Mesendoderm (in vitro differentiated cells): ENCODE measurements around the gene OPCML.

Experiments used
- DNase-seq: peaks from one replicate; pipeline ENCODE4 v3.0.0; 2013
- H2AK5ac ChIP-seq: 2 replicates; pipeline ENCODE4 v1.6.1; 2013; ENCODE audit warnings: low read length, inconsistent platforms
- H2BK120ac ChIP-seq: 2 replicates; pipeline ENCODE4 v1.6.1; 2013; ENCODE audit warnings: low read depth, mild to moderate bottlenecking, low read length, moderate library complexity, mixed read lengths
- H2BK15ac ChIP-seq: replicated peaks from 2 replicates; pipeline ENCODE4 v1.6.1; 2013; ENCODE audit warnings: low read depth, mild to moderate bottlenecking, moderate library complexity
- H2BK5ac ChIP-seq: 2 replicates; pipeline ENCODE4 v1.6.1; 2013; ENCODE audit warnings: low read length, inconsistent platforms
- H3K18ac ChIP-seq: 2 replicates; pipeline ENCODE4 v1.6.1; 2013; ENCODE audit warnings: mild to moderate bottlenecking, low read length, mixed read lengths
- H3K23ac ChIP-seq: one replicate; pipeline ENCODE4 v1.6.1; 2013; ENCODE audit warnings: low read length
- H3K27ac ChIP-seq: 2 replicates; pipeline ENCODE4 v1.5.1; 2013; ENCODE audit warnings: low read depth, mild to moderate bottlenecking, inconsistent platforms, low read length, moderate library complexity
- H3K27me3 ChIP-seq: 2 replicates; pipeline ENCODE4 v1.6.1; 2013; ENCODE audit warnings: low read length, control low read depth, mild to moderate bottlenecking, inconsistent platforms; ENCODE audit not compliant: insufficient read depth, poor library complexity
- H3K36me3 ChIP-seq: 2 replicates; pipeline ENCODE4 v1.6.1; 2013; ENCODE audit warnings: low read length, inconsistent platforms; ENCODE audit not compliant: control insufficient read depth, insufficient read depth
- H3K4ac ChIP-seq: one replicate; pipeline ENCODE4 v1.6.1; 2013; ENCODE audit warnings: low read depth, mild to moderate bottlenecking, low read length, moderate library complexity
- H3K4me1 ChIP-seq: 2 replicates; pipeline ENCODE4 v1.6.1; 2013; ENCODE audit warnings: low read depth, low read length, inconsistent platforms; ENCODE audit not compliant: control insufficient read depth
- H3K4me2 ChIP-seq: 2 replicates; pipeline ENCODE4 v1.6.1; 2013; ENCODE audit warnings: low read length
- H3K4me3 ChIP-seq: 2 replicates; pipeline ENCODE4 v1.5.1; 2013; ENCODE audit warnings: mild to moderate bottlenecking, low read length
- H3K56ac ChIP-seq: one replicate; pipeline ENCODE4 v1.6.1; 2013; ENCODE audit warnings: low read length
- H3K79me1 ChIP-seq: 2 replicates; pipeline ENCODE4 v1.6.1; 2013; ENCODE audit warnings: low read length, inconsistent platforms
- H3K79me2 ChIP-seq: 2 replicates; pipeline ENCODE4 v1.6.1; 2013; ENCODE audit warnings: mild to moderate bottlenecking, low read length; ENCODE audit not compliant: control insufficient read depth, insufficient read depth
- H3K9ac ChIP-seq: 2 replicates; pipeline ENCODE4 v1.6.1; 2013; ENCODE audit warnings: low read length, inconsistent platforms
- H4K5ac ChIP-seq: one replicate; pipeline ENCODE4 v1.6.1; 2013; ENCODE audit warnings: low read length
- H4K8ac ChIP-seq: one replicate; pipeline ENCODE4 v1.6.1; 2013; ENCODE audit warnings: low read depth, mild to moderate bottlenecking, control low read depth, low read length, moderate library complexity
- WGBS: extraction: QIAGEN DNeasy Blood & Tissue Kit; methylation state at CpG from one replicate; pipeline ENCODE4 v1.1.7; 2013; ENCODE audit warnings: low lambda C conversion rate, missing lambda C conversion rate; ENCODE audit not compliant: insufficient coverage; ENCODE audit errors: extremely low coverage; 5-methylcytosine and 5-hydroxymethylcytosine counted together

Gene OPCML

GRCh38 chr11:133354069-133354468 is 178.2 kb downstream of the OPCML start:
- H2BK15ac ChIP-seq, result no peak overlapping the region
- H3K4me2 ChIP-seq, result no peak overlapping the region
- no peak overlapping the region for H2AK5ac ChIP-seq
- no peak overlapping the region for H2BK120ac ChIP-seq
- H3K27ac ChIP-seq, result no peak overlapping the region
- H3K4me3 ChIP-seq, result no peak overlapping the region
- H3K23ac ChIP-seq, result no peak overlapping the region
- H3K79me1 ChIP-seq, result no peaks in the 10 kb centered on the region
- no peak overlapping the region for H3K56ac ChIP-seq
- no CpG with 5 or more reads among the region's 4 CpGs for WGBS
- no peaks in the 10 kb centered on the region for H3K4me1 ChIP-seq
- no peaks in the 10 kb centered on the region for H3K79me2 ChIP-seq
- H3K18ac ChIP-seq, result no peak overlapping the region
- no peak overlapping the region for H2BK5ac ChIP-seq
- no peak for DNase-seq
- no peak overlapping the region for H4K5ac ChIP-seq
- H3K27me3 ChIP-seq, result no peaks in the 10 kb centered on the region
- H3K9ac ChIP-seq, result no peak overlapping the region
- H3K36me3 ChIP-seq, result no peaks in the 10 kb centered on the region
- no peak overlapping the region for H3K4ac ChIP-seq
- H4K8ac ChIP-seq, result no peak overlapping the region

- H3K18ac ChIP-seq, result no peak overlapping the region
- no peak overlapping the region for H3K4ac ChIP-seq
- no peaks in the 10 kb centered on the region for H3K4me1 ChIP-seq
- no peaks in the 10 kb centered on the region for H3K27me3 ChIP-seq
- no peak overlapping the region for H3K9ac ChIP-seq
- H3K23ac ChIP-seq, result no peak overlapping the region
- no peak overlapping the region for H2BK15ac ChIP-seq
- no peak overlapping the region for H3K27ac ChIP-seq
- H2BK5ac ChIP-seq, result no peak overlapping the region
- H4K5ac ChIP-seq, result no peak overlapping the region
- no peak overlapping the region for H3K56ac ChIP-seq
- no peak overlapping the region for H4K8ac ChIP-seq
- H3K79me1 ChIP-seq, result no peaks in the 10 kb centered on the region
- no peak overlapping the region for H3K4me3 ChIP-seq
- H3K79me2 ChIP-seq, result no peaks in the 10 kb centered on the region
- H2BK120ac ChIP-seq, result no peak overlapping the region
- DNase-seq, result no peak
- no CpG with 5 or more reads among the region's 3 CpGs for whole genome bisulfite sequencing
- no peaks in the 10 kb centered on the region for H3K36me3 ChIP-seq
- H2AK5ac ChIP-seq, result no peak overlapping the region
- H3K4me2 ChIP-seq, result no peak overlapping the region
Observed at GRCh38 chr11:133350045-133350444, 182.3 kb downstream of the OPCML start.

- Histone ChIP-seq H3K36me3 (no peaks in the 10 kb centered on the region), H3K23ac (no peak overlapping the region), H2AK5ac (no peak overlapping the region)
Observed at GRCh38 chr11:133347988-133348387, 184.3 kb downstream of the OPCML start.

GRCh38 chr11:133346137-133346536 is 186.2 kb downstream of the OPCML start:
- Histone ChIP-seq H3K79me2 (no peaks in the 10 kb centered on the region), H2BK5ac (no peak overlapping the region), H2BK120ac (no peak overlapping the region), H3K27ac (no peak overlapping the region), H3K4me2 (no peak overlapping the region), H3K79me1 (no peaks in the 10 kb centered on the region), H3K4me1 (no peaks in the 10 kb centered on the region), H3K4me3 (no peak overlapping the region), H3K18ac (no peak overlapping the region), H4K8ac (no peak overlapping the region), H3K56ac (no peak overlapping the region), H3K9ac (no peak overlapping the region), H3K36me3 (no peaks in the 10 kb centered on the region), H3K23ac (no peak overlapping the region), H2BK15ac (no peak overlapping the region), H2AK5ac (no peak overlapping the region), H3K4ac (no peak overlapping the region), H4K5ac (no peak overlapping the region), H3K27me3 (no peaks in the 10 kb centered on the region)
- DNase-seq, result no peak
- no CpG with 5 or more reads among the region's 5 CpGs for WGBS

More at GRCh38 chr11:133347988-133348387, 184.3 kb downstream of the OPCML start:
- Histone ChIP-seq H3K9ac (no peak overlapping the region), H3K56ac (no peak overlapping the region), H3K4me2 (no peak overlapping the region), H4K5ac (no peak overlapping the region), H3K4ac (no peak overlapping the region), H3K79me1 (no peaks in the 10 kb centered on the region), H3K27ac (no peak overlapping the region), H3K4me3 (no peak overlapping the region), H4K8ac (no peak overlapping the region), H3K18ac (no peak overlapping the region), H2BK120ac (no peak overlapping the region), H3K27me3 (no peaks in the 10 kb centered on the region), H3K4me1 (no peaks in the 10 kb centered on the region), H2BK15ac (no peak overlapping the region), H3K79me2 (no peaks in the 10 kb centered on the region), H2BK5ac (no peak overlapping the region)
- no peak for DNase-seq
- no CpG with 5 or more reads among the region's 5 CpGs for WGBS

- H3K4me2 ChIP-seq, result no peak overlapping the region
- peak; percentile 24 for DNase-seq
- H2BK5ac ChIP-seq, result no peak overlapping the region
- H3K27ac ChIP-seq, result no peak overlapping the region
- H3K36me3 ChIP-seq, result no peaks in the 10 kb centered on the region
- H3K18ac ChIP-seq, result no peak overlapping the region
- H3K79me2 ChIP-seq, result no peaks in the 10 kb centered on the region
- no peak overlapping the region for H3K56ac ChIP-seq
- no peaks in the 10 kb centered on the region for H3K27me3 ChIP-seq
- H2AK5ac ChIP-seq, result no peak overlapping the region
- no peak overlapping the region for H2BK15ac ChIP-seq
- no peak overlapping the region for H4K5ac ChIP-seq
- H3K4ac ChIP-seq, result no peak overlapping the region
- H3K9ac ChIP-seq, result no peak overlapping the region
- H4K8ac ChIP-seq, result no peak overlapping the region
- no peak overlapping the region for H2BK120ac ChIP-seq
- no peaks in the 10 kb centered on the region for H3K4me1 ChIP-seq
- no peaks in the 10 kb centered on the region for H3K79me1 ChIP-seq
- H3K4me3 ChIP-seq, result no peak overlapping the region
- no CpG with 5 or more reads among the region's 9 CpGs for WGBS
- no peak overlapping the region for H3K23ac ChIP-seq
Observed at GRCh38 chr11:133343951-133344350, 188.3 kb downstream of the OPCML start.

- Histone ChIP-seq H2AK5ac (no peak overlapping the region), H4K5ac (no peak overlapping the region), H3K9ac (no peak overlapping the region), H2BK15ac (no peak overlapping the region), H3K27ac (no peak overlapping the region), H2BK120ac (no peak overlapping the region), H3K4me1 (no peaks in the 10 kb centered on the region), H3K4me2 (no peak overlapping the region), H3K23ac (no peak overlapping the region), H3K4ac (no peak overlapping the region), H3K36me3 (no peaks in the 10 kb centered on the region), H3K4me3 (no peak overlapping the region), H2BK5ac (no peak overlapping the region), H3K79me2 (no peaks in the 10 kb centered on the region), H3K27me3 (no peaks in the 10 kb centered on the region), H3K79me1 (no peaks in the 10 kb centered on the region), H3K18ac (no peak overlapping the region), H4K8ac (no peak overlapping the region), H3K56ac (no peak overlapping the region)
- WGBS, result no CpG with 5 or more reads among the region's 5 CpGs
- DNase-seq, result no peak
Observed at GRCh38 chr11:133339495-133340140, 192.7 kb downstream of the OPCML start.
